ENCODE data around the gene SLC25A25.

SLC25A25 gene

DNA sequence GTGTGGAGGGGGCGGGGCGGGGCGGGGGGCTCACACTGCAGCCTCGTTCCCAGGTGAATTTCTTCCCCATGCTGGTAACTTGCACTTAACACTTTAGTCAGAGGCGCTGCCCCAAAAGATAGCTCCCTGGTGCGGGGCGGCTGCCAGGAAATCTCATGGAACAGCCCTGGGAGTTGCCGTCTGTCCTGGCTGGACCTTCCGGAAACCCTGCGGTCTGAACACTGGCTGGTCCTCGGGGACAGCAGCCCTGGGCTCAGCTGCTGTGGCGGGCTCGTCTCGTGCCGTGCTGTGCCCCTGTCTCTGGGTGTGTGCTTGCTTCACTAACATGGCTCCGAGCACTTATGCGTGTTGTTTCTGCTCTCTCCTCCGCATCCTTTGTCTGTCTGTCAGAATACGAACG, 33.7 kb downstream of the SLC25A25 start:
- Histone ChIP-seq H3K4me1 (ENCODE audit: control insufficient read depth in 1 of 2, insufficient read depth in 1 of 2, low read depth in 1 of 2, low read length in 1 of 2) (peaks cover 24% of the 10 kb centered on the region in 2 experiments), H3K36me3 (peaks cover 52% of the 10 kb centered on the region), H3K27ac (no peak overlapping the region), H3K27me3 (no peaks in the 10 kb centered on the region), H3K4me3 (ENCODE audit: low read depth in 1 of 2, low read length in 1 of 2) (no peak overlapping the region), H3K9me3 (no peaks in the 10 kb centered on the region)
- no peak for TF ChIP-seq CTCF (IDR thresholded peaks at IDR 0.05)

DNA sequence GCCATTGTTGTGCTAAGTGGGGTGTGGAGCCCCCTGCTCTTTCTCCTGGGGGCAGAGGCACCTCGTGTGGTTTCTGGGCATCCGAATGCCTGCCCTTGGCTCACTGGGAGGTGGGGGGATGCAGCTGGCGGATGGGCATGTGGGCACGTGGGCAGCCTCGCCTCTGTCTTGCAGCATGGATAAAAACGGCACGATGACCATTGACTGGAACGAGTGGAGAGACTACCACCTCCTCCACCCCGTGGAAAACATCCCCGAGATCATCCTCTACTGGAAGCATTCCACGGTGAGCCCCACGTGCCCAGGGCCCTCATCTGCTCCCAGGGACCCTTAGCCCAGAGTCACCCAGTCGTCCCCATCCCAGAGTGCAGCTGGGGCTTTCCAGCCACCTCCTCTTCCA, 34.2 kb downstream of the SLC25A25 start:
- no peak for TF ChIP-seq CTCF (IDR thresholded peaks at IDR 0.05)
- Histone ChIP-seq H3K9me3 (no peaks in the 10 kb centered on the region), H3K36me3 (peaks cover 58% of the 10 kb centered on the region), H3K27ac (no peak overlapping the region), H3K4me3 (ENCODE audit: low read depth in 1 of 2, low read length in 1 of 2) (no peak overlapping the region), H3K27me3 (no peaks in the 10 kb centered on the region), H3K4me1 (ENCODE audit: control insufficient read depth in 1 of 2, insufficient read depth in 1 of 2, low read depth in 1 of 2, low read length in 1 of 2) (peaks cover 22 to 24% of the 10 kb centered on the region in 2 experiments)

DNA sequence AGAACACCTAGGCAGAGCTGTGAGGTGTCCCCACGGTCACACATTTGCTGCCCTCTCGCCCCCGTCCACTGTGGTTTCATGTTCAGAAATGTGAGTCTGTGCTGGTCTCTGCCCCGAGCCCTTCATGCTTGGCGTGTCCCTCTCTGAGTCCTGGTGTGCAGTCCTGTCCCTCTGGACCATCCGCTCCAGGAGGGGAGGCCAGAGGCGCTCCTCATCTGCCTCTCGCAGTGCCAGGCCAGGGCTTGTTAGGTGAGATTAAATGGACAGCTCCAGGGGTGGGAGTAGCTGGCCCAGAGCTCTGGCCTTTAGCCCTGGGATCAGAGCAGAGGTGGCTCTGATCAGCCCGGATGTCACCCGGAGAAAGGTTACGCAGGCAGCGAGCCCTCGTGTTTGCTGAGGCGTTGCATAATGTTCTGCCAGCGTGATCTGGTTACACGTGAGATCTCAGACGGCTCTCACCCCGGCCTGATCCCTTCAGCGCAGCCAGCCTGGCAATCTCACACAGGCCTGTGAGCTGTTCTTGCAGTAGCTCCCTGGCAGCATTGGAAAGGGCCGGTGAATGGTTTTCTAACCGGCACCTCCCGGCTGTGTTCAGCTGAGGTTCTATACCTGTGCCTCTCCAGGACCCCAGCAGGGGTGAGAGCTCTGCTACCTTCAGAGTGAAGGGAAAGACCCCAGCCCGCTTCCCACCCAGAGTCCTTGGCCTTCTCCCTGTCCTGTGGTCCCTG, 35.0 kb downstream of the SLC25A25 start:
- peaks cover 14 to 16% of the 10 kb centered on the region in 2 experiments for H3K4me1 ChIP-seq (ENCODE audit: control insufficient read depth in 1 of 2, insufficient read depth in 1 of 2, low read depth in 1 of 2, low read length in 1 of 2)
- no peaks in the 10 kb centered on the region for H3K9me3 ChIP-seq
- no peak overlapping the region for H3K4me3 ChIP-seq (ENCODE audit: low read depth in 1 of 2, low read length in 1 of 2)
- no peak overlapping the region for H3K27ac ChIP-seq
- TF ChIP-seq CTCF (IDR thresholded peaks at IDR 0.05) = no peak
- H3K36me3 ChIP-seq = peaks cover 66% of the 10 kb centered on the region
- H3K27me3 ChIP-seq = no peaks in the 10 kb centered on the region

DNA sequence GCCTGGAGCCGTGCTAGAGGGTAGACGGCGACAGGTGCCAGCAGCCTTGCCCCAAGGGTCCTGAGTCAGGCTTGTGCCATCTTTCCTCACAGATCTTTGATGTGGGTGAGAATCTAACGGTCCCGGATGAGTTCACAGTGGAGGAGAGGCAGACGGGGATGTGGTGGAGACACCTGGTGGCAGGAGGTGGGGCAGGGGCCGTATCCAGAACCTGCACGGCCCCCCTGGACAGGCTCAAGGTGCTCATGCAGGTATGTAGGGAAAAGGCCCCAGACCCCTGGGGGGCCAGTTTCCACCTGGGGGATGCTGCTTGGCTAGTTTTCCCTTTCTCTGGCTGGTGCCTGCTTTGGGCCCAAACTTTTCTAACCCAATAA, 35.5 kb downstream of the SLC25A25 start:
- Histone ChIP-seq H3K27me3 (no peaks in the 10 kb centered on the region), H3K9me3 (no peaks in the 10 kb centered on the region), H3K4me1 (ENCODE audit: control insufficient read depth in 1 of 2, insufficient read depth in 1 of 2, low read depth in 1 of 2, low read length in 1 of 2) (peaks cover 8 to 10% of the 10 kb centered on the region in 2 experiments), H3K27ac (no peak overlapping the region), H3K36me3 (peaks cover 71% of the 10 kb centered on the region), H3K4me3 (ENCODE audit: low read depth in 1 of 2, low read length in 1 of 2) (no peak overlapping the region)
- TF ChIP-seq CTCF (IDR thresholded peaks at IDR 0.05) = no peak

DNA sequence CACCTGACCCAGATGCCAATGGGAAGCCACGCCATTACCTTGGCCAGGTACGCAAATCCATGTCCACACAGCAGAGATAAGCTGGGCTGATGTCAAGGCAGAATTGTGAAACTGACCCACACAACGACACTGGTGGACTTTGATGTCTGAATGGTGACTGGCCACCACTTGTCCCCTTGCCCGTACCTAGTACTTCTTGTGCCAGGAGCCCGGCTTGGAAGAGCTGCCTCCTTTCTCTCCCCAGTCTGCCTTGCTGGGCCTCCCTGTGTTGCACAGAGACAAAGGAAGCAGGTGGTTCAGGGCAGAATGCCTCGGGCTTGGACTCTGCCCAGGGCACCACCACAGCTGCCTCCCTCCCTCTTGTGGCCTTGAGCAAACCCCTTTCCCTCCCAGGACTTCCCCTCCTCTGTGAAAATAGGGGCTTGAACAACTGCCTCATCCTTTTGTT, 36.2 kb downstream of the SLC25A25 start:
- no peaks in the 10 kb centered on the region for H3K27me3 ChIP-seq
- H3K36me3 ChIP-seq = peaks cover 75% of the 10 kb centered on the region
- no peaks in the 10 kb centered on the region for H3K9me3 ChIP-seq
- H3K4me3 ChIP-seq (ENCODE audit: low read depth in 1 of 2, low read length in 1 of 2) = no peak overlapping the region
- peaks cover 4% of the 10 kb centered on the region in 2 experiments for H3K4me1 ChIP-seq (ENCODE audit: control insufficient read depth in 1 of 2, insufficient read depth in 1 of 2, low read depth in 1 of 2, low read length in 1 of 2)
- TF ChIP-seq CTCF (IDR thresholded peaks at IDR 0.05) = no peak
- no peak overlapping the region for H3K27ac ChIP-seq

Measured in neutrophil (primary cell).